IPS DF 19.7 (cell line): ENCODE data around the gene LPAR1.
"Not testable (repeated sequence)": the region's sequence is repeated elsewhere in the genome, so short reads cannot be mapped to it uniquely, and the experiment has no call there.

Source experiments
- DNase-seq: peaks from one replicate; pipeline ENCODE4 v3.0.0-alpha.2; 2013; ENCODE audit warnings: low read depth, low spot score

Gene LPAR1

GRCh38 chr9:110825129-110825528 is 213.1 kb downstream of the LPAR1 start:
- DNase-seq: not testable (repeated sequence)
